Measurements from ENCODE around the gene LCA5.
"Not testable (repeated sequence)": the region's sequence is repeated elsewhere in the genome, so short reads cannot be mapped to it uniquely, and the experiment has no call there.

LCA5 gene

GRCh38 chr6:79467716-79468115 lies 69.5 kb downstream of the LCA5 start:
- DNase-seq (ENCODE audit: low spot score), result no peak

GRCh38 chr6:79466207-79466834 lies 70.9 kb downstream of the LCA5 start:
- DNase-seq (ENCODE audit: low spot score), result no peak

DNA sequence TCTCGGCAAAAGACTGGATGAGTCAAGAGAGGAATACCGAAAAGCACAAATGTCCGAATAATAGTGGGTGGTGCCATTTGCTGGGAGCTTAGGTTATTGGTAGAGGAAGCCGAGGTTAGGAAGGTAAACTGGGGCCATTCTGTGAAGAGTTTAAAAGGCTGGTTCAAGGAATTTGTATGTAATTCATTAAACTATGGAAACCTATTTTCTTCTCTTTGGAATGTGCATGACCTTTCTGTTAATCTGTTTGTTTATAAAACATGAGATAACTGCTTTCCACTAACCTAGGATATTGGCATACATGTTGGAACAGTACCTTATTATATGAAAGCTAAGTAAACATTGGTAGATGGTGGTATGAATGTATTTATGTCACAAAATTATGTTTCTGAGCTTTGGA lies 71.8 kb downstream of the LCA5 start:
- DNase-seq (ENCODE audit: low spot score), result no peak

DNA sequence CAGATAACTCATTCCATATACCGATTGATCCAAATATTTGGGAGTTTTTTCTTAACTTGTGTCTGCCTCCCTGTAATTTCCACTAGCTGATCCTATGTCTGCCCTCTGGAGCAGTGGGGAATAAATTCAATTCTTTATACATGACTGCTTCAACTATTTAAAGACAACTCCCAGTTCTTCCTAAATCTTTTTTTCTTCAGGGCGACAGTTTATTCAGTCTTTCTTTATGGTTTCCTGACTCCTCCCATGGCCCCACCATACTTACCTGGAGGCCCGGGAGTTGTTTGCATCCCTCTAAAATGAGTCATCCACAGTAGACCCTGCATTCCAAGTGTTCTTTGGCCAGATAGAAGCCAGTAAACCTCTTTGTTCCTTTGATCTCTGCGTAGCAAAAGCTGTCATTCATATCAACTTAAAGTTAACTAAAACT lies 73.6 kb downstream of the LCA5 start:
- DNase-seq (ENCODE audit: low spot score), result no peak

- no peak for DNase-seq (ENCODE audit: low spot score)
Measured at GRCh38 chr6:79461205-79461604, 76.0 kb downstream of the LCA5 start.

- DNase-seq (ENCODE audit: low spot score), result no peak
Measured at GRCh38 chr6:79455446-79455845, 81.8 kb downstream of the LCA5 start.

DNA sequence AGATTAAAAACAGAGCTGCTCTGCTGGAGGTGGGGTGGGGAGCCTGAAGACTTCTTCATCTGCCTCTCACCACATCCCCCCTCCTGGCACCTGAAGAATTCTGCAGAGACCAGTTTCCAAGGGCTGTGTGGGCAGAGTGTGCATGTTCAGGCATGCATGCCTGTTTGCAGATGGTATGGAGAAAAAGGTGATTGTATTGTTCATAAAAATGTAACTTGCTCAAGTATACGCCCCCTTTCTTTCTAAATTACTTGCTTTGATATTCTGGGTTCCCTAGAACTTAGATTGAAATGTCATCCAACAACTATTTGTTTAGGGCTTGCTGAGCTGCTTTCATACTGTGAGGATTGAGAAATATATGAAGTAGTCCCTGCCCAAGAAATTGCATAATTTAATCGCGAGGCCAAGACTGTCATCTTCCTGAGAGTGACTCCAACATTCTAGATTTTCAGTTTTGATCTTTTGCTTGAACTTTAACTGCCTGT lies 83.6 kb downstream of the LCA5 start:
- no peak for DNase-seq (ENCODE audit: low spot score)

DNA sequence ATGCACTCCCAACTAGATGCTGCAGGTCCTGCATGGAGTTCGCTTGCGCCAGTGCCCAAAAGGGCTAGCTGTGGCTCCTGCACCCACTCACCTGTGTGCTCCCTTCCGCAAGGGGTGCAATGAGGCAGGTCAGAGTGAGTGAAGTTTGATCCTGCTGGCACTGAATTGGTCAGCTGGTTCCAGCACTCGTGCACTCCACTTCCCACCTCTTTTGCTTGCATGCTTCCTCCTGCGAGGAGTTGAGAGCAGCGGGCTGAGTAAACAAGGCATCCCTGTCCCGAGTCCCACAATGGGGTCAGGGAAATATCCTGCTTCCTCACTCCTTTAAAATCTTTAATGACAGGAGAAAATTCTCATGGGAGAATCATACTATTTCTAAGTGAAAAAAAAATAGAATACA lies 86.2 kb downstream of the LCA5 start:
- DNase-seq (ENCODE audit: low spot score), result no peak

DNA sequence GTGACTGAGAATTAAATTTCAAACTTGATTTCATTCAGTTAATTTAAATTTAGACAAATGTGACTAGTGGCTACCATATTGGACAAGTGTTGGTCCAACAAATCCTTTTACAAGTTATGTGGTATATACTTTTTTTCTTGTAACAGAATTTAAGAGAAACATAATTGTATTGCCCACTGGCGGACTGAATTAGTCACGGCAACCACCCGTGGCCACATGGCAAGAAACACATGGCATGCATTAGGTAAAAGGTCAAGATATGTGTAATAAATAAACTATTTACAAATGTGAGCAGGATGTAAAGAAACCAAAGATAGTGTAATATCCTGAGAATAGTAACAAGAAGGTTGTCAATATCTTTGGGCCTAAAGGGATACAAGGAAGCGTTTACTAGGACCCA lies 91.2 kb downstream of the LCA5 start:
- no peak for DNase-seq (ENCODE audit: low spot score)

DNA sequence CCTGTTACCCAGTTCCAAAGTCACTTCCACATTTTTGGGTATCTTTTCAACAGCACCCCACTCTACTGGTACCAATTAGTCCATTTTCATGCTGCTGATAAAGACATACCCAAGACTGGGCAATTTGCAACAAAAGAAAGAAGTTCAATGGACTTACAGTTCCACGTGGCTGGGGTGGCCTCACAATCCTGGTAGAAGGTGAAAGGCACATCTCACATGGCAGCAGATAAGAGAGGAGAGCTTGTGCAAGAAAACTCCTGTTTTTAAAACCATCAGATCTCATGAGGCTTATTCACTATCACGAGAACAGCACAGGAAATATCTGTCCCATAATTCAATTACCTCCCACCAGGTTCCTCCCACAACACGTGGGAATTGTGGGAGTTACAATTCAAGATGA lies 93.4 kb downstream of the LCA5 start:
- DNase-seq (ENCODE audit: low spot score), result not testable (repeated sequence)

DNA sequence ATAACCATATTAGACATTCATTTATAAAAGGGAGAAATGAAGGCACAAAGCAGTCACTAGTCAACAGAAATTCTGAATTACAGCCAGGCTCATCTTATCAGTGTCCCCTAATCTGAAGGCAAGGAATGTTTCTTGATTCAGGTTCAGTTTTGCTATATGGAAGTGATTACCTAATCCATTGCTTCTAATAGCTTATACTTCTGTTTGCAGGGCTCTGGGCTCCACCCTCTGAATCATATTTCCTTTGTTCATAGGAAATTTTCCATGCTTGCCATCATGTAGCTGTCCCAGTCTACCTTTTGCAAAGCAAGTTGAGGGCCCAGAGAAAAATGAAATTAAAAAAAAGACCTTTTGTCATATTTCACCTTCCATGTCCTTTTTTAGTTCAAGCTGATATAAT lies 96.0 kb downstream of the LCA5 start:
- DNase-seq (ENCODE audit: low spot score), result no peak

DNA sequence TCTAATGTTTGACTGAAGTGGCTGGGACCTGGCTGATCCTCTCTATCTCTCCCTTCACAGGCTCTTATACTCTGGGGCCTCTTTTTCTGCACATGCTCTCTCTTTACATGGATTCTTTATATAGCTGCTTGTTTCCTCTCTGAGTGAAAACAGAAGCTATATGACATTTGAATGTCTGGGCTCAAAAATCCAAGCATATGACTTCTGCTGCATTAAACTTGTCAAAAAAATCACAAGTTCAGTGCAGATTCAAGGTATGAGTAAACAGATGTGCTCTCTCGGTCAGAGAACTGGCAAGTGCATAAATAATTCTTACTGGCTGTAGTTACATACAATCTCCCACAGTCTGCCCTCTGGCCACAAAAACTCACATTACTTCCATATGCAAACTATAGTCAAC lies 96.6 kb downstream of the LCA5 start:
- DNase-seq (ENCODE audit: low spot score), result no peak

DNA sequence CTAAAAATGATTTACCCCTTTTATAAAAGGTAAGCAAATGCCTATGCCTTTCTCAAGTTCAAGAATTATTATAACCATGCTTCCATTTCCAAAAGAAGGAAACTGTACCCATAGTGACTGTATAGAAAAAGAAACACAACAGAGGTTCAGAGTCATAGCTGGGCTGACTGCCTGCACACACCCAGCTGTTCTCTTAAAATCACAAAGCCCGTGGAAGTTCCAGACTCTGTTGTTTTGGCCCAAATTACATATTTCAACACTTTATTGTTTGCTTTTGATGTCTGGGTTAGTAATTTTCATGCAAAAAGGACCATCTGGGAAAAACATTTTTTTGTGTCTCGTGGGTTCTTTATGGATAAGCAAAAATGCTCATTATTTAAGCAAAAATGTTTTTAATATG lies 99.2 kb downstream of the LCA5 start:
- DNase-seq (ENCODE audit: low spot score), result no peak

DNA sequence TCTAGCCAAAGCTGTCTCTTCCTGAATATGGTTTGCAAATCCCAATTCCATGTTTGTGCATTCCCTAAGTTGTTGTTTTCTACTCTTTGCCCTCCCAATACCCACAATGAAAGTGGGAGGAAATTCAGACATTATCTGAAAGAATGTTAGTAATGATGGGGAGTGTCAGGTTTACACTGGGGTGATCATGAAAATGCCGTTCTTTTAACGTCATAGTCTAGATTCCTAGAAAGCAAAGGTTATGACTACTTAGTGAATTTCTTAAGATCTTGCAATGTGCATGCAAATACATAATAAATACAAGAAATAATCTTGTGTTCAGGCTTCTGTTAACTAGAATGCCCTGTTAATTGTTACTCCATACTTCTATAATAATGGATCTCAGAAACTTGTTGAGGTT lies 101.0 kb downstream of the LCA5 start:
- DNase-seq (ENCODE audit: low spot score), result no peak

- no peak for DNase-seq (ENCODE audit: low spot score)
Measured at GRCh38 chr6:79435746-79436145, 101.5 kb downstream of the LCA5 start.
